Liver (tissue), 9 donors: ENCODE measurements around the gene ARRDC4. TPM values are rescaled to one million over a fixed set of nuclear protein-coding genes. Genes with fewer than 3 reads are reported as not detected.

Experiments used
- DNase-seq: peaks from one replicate; pipeline ENCODE4 v3.0.0-alpha.2; 2017; ENCODE audit warnings: low spot score
- H3K27ac ChIP-seq, 2 donors: one replicate each; pipeline ENCODE4 v1.7.0; 2013; ENCODE audit warnings: inconsistent platforms in 2 of 2, low read length in 2 of 2, control low read depth in 1 of 2, low read depth in 1 of 2, mild to moderate bottlenecking in 1 of 2
- H3K27me3 ChIP-seq, 4 donors: one replicate each; pipeline versions ENCODE4 v1.6.1 to v1.7.0; 2013; ENCODE audit warnings: low read length in 3 of 4, inconsistent platforms in 1 of 4, mild to moderate bottlenecking in 1 of 4, moderate library complexity in 1 of 4; ENCODE audit not compliant: control insufficient read depth in 4 of 4, insufficient read depth in 4 of 4
- H3K36me3 ChIP-seq, 4 donors: one replicate each; pipeline versions ENCODE4 v1.6.1 to v1.7.0; 2013; ENCODE audit warnings: low read length in 3 of 4, mild to moderate bottlenecking in 3 of 4, low read depth in 1 of 4, moderate library complexity in 1 of 4; ENCODE audit not compliant: control insufficient read depth in 4 of 4, insufficient read depth in 3 of 4
- H3K4me1 ChIP-seq, 4 donors: one replicate each; pipeline versions ENCODE4 v1.6.1 to v1.7.0; 2013; ENCODE audit warnings: low read length in 3 of 4, mild to moderate bottlenecking in 3 of 4, moderate library complexity in 1 of 4; ENCODE audit not compliant: control insufficient read depth in 4 of 4, insufficient read depth in 4 of 4
- H3K4me3 ChIP-seq, 3 donors: one replicate each; pipeline versions ENCODE4 v1.6.1 to v1.7.0; 2013; ENCODE audit warnings: low read length in 3 of 3, control low read depth in 1 of 3, low read depth in 1 of 3, mild to moderate bottlenecking in 1 of 3
- H3K9ac ChIP-seq, 2 donors: one replicate each; pipeline ENCODE4 v1.7.0; 2013; ENCODE audit warnings: low read length in 2 of 2, mild to moderate bottlenecking in 2 of 2, moderate library complexity in 2 of 2, control low read depth in 1 of 2, low read depth in 1 of 2
- H3K9me3 ChIP-seq, 4 donors: one replicate each; pipeline versions ENCODE4 v1.6.1 to v1.7.0; 2013; ENCODE audit warnings: low read length in 3 of 4; ENCODE audit not compliant: control insufficient read depth in 4 of 4
- ATF3 ChIP-seq: IDR thresholded peaks from 2 replicates; pipeline ENCODE4 v1.6.1; 2016; ENCODE audit warnings: antibody characterized with exemption
- EGR1 ChIP-seq, 2 donors: IDR thresholded peaks; 2 replicates each; pipeline ENCODE4 v1.6.1; 2016 to 2018; ENCODE audit warnings: antibody characterized with exemption in 2 of 2, low read depth in 2 of 2
- FOXA2 ChIP-seq: IDR thresholded peaks from 2 replicates; pipeline ENCODE4 v1.6.1; 2016; ENCODE audit warnings: antibody characterized with exemption
- GABPA ChIP-seq, 2 donors: IDR thresholded peaks in 1 of 2; conservative IDR thresholded peaks in 1 of 2; 2 replicates each; pipeline ENCODE4 v1.6.1; 2016; ENCODE audit warnings: antibody characterized with exemption in 2 of 2, mild to moderate bottlenecking in 1 of 2, moderate library complexity in 1 of 2
- HNF4A ChIP-seq, 2 donors: conservative IDR thresholded peaks; 2 replicates each; pipeline ENCODE4 v1.6.1; 2016; ENCODE audit warnings: antibody characterized with exemption in 2 of 2, mild to moderate bottlenecking in 2 of 2
- HNF4G ChIP-seq: IDR thresholded peaks from 2 replicates; pipeline ENCODE4 v1.6.1; 2016; ENCODE audit warnings: antibody characterized with exemption
- JUND ChIP-seq, 2 donors: IDR thresholded peaks; 2 replicates each; pipeline ENCODE4 v1.6.1; 2016; ENCODE audit warnings: antibody characterized with exemption in 2 of 2
- NR2F2 ChIP-seq: IDR thresholded peaks from 2 replicates; pipeline ENCODE4 v1.6.1; 2016; ENCODE audit warnings: antibody characterized with exemption
- RAD21 ChIP-seq, 2 donors: IDR thresholded peaks; 2 replicates each; pipeline ENCODE4 v1.6.1; 2016; ENCODE audit warnings: antibody characterized with exemption in 2 of 2, mild to moderate bottlenecking in 2 of 2
- REST ChIP-seq: IDR thresholded peaks from 2 replicates; pipeline ENCODE4 v1.6.1; 2016; ENCODE audit warnings: antibody characterized with exemption, mild to moderate bottlenecking
- RXRA ChIP-seq, 2 donors: IDR thresholded peaks; 2 replicates each; pipeline ENCODE4 v1.6.1; 2017 to 2018; ENCODE audit warnings: antibody characterized with exemption in 2 of 2, mild to moderate bottlenecking in 1 of 2
- SP1 ChIP-seq: IDR thresholded peaks from 2 replicates; pipeline ENCODE4 v1.6.1; 2018; ENCODE audit warnings: antibody characterized with exemption, mild to moderate bottlenecking
- TAF1 ChIP-seq: conservative IDR thresholded peaks from 2 replicates; pipeline ENCODE4 v1.6.1; 2016; ENCODE audit warnings: antibody characterized with exemption, mild to moderate bottlenecking
- YY1 ChIP-seq: IDR thresholded peaks from 2 replicates; pipeline ENCODE4 v1.6.1; 2016; ENCODE audit warnings: antibody characterized with exemption, mild to moderate bottlenecking
- ZBTB33 ChIP-seq: IDR thresholded peaks from 2 replicates; pipeline ENCODE4 v1.6.1; 2016; ENCODE audit warnings: antibody characterized with exemption
- WGBS: extraction: QIAGEN DNeasy Blood & Tissue Kit; methylation state at CpG from one replicate; pipeline ENCODE4 v1.1.7; 2013; 5-methylcytosine and 5-hydroxymethylcytosine counted together
- polyA plus RNA-seq, 2 donors: library from polyadenylated mRNA; stranded (reverse) in 1 of 2; unstranded in 1 of 2; fragments of 200-250 nt in 1 of 2; fragments of >200 nt in 1 of 2; fragmentation: Nextera tagmentation in 1 of 2; extraction: Ambion mirVana in 1 of 2; gene quantifications; one replicate each; pipeline versions ENCODE4 v1.2.1 to v1.2.3, GENCODE V29; 2013 to 2015
- total RNA-seq, 2 donors: library from RNA; depleted of rRNA; stranded (reverse); fragments of >200 nt; gene quantifications; one replicate each; pipeline ENCODE4 v1.2.3, GENCODE V29; 2014
- TF ChIP-seq, protein P1 (sequence below): fragments of 150-350 bp; IDR thresholded peaks from 2 replicates; pipeline ENCODE4 v1.5.1; 2017; ENCODE audit warnings: improper control_type of control experiment, low read depth, low read length; ENCODE audit not compliant: missing input control
- TF ChIP-seq, protein P2 (sequence below): IDR thresholded peaks from 2 replicates; pipeline ENCODE4 v1.6.1; 2016; ENCODE audit warnings: antibody characterized with exemption
- donor health status: healthy.
- donor health status: healthy.
- donor health status: healthy.
- donor health status: healthy.
- donor health status: healthy.

ARRDC4 gene
- total and polyA plus RNA-seq, 4 donors, result 2.5 to 13.4 (median 3.9) TPM

GRCh38 chr15:97914711-97915110 lies 45.8 kb upstream of the ARRDC4 start:
- no peak overlapping the region for H3K27ac ChIP-seq
- H3K4me1 ChIP-seq, result no peaks in the 10 kb centered on the region
- 72% methylated on average over 6 of the region's 6 CpGs for WGBS
- TF ChIP-seq JUND (IDR thresholded peaks at IDR 0.05) (no peak), ATF3 (no peak), RXRA (IDR thresholded peaks at IDR 0.05) (no peak), FOXA2 (no peak), HNF4G (no peak), RAD21 (IDR thresholded peaks at IDR 0.05) (no peak), HNF4A (conservative IDR thresholded peaks at IDR 0.05) (no peak), GABPA (IDR thresholded peaks at IDR 0.05 in 1 of 2, conservative IDR thresholded peaks at IDR 0.05 in 1 of 2) (no peak), REST (no peak), NR2F2 (no peak)
- TF ChIP-seq, protein P1, sequence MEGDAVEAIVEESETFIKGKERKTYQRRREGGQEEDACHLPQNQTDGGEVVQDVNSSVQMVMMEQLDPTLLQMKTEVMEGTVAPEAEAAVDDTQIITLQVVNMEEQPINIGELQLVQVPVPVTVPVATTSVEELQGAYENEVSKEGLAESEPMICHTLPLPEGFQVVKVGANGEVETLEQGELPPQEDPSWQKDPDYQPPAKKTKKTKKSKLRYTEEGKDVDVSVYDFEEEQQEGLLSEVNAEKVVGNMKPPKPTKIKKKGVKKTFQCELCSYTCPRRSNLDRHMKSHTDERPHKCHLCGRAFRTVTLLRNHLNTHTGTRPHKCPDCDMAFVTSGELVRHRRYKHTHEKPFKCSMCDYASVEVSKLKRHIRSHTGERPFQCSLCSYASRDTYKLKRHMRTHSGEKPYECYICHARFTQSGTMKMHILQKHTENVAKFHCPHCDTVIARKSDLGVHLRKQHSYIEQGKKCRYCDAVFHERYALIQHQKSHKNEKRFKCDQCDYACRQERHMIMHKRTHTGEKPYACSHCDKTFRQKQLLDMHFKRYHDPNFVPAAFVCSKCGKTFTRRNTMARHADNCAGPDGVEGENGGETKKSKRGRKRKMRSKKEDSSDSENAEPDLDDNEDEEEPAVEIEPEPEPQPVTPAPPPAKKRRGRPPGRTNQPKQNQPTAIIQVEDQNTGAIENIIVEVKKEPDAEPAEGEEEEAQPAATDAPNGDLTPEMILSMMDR, result no peak
- no peaks in the 10 kb centered on the region for H3K36me3 ChIP-seq
- H3K27me3 ChIP-seq, result peaks cover 0 to 11% (median 1%) of the 10 kb centered on the region in 4 donors
- no peak for DNase-seq
- H3K9me3 ChIP-seq, result no peaks in the 10 kb centered on the region
- no peak overlapping the region for H3K9ac ChIP-seq
- H3K4me3 ChIP-seq, result no peak overlapping the region

GRCh38 chr15:97915261-97915660 lies 45.2 kb upstream of the ARRDC4 start:
- H3K27me3 ChIP-seq, result peaks cover 0 to 11% (median 1%) of the 10 kb centered on the region in 4 donors
- H3K9me3 ChIP-seq, result no peaks in the 10 kb centered on the region
- no peak overlapping the region for H3K27ac ChIP-seq
- no peak overlapping the region for H3K9ac ChIP-seq
- H3K4me3 ChIP-seq, result no peak overlapping the region
- WGBS, result 68% methylated on average over 5 of the region's 5 CpGs
- H3K36me3 ChIP-seq, result no peaks in the 10 kb centered on the region
- H3K4me1 ChIP-seq, result no peaks in the 10 kb centered on the region
- DNase-seq, result no peak
- no peak for TF ChIP-seq NR2F2
- TF ChIP-seq EGR1 (IDR thresholded peaks at IDR 0.05; ENCODE audit: low read depth in 2 of 2), result no peak
- TF ChIP-seq GABPA (IDR thresholded peaks at IDR 0.05 in 1 of 2, conservative IDR thresholded peaks at IDR 0.05 in 1 of 2), result no peak
- TF ChIP-seq, protein P2, sequence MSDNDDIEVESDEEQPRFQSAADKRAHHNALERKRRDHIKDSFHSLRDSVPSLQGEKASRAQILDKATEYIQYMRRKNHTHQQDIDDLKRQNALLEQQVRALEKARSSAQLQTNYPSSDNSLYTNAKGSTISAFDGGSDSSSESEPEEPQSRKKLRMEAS, result no peak
- no peak for TF ChIP-seq SP1
- no peak for TF ChIP-seq REST
- TF ChIP-seq YY1, result no peak
- TF ChIP-seq HNF4G, result no peak
- TF ChIP-seq TAF1, result no peak
- TF ChIP-seq FOXA2, result no peak
- TF ChIP-seq ZBTB33, result no peak
- no peak for TF ChIP-seq RXRA (IDR thresholded peaks at IDR 0.05)
- TF ChIP-seq ATF3, result no peak
- no peak for TF ChIP-seq HNF4A (conservative IDR thresholded peaks at IDR 0.05)
- TF ChIP-seq RAD21 (IDR thresholded peaks at IDR 0.05), result no peak
- TF ChIP-seq, protein P1, result no peak
- no peak for TF ChIP-seq JUND (IDR thresholded peaks at IDR 0.05)
